H1 (cell line): ENCODE measurements around the gene FTL.

Experiments used
- CHD7 ChIP-seq: fragments of 300-600 bp; sonication (generic); IDR thresholded peaks from 2 replicates; pipeline ENCODE4 v1.7.1; 2012; ENCODE audit warnings: low read length, moderate library complexity, mild to moderate bottlenecking, inconsistent platforms; ENCODE audit not compliant: insufficient replicate concordance
- CTCF ChIP-seq, 3 experiments: IDR thresholded peaks; 1 replicate in 2 of 3; 2 replicates in 1 of 3; pipeline versions ENCODE4 v1.5.1 to v1.6.1; 2011; ENCODE audit warnings: low read length in 3 of 3, mild to moderate bottlenecking in 3 of 3, inconsistent platforms in 2 of 3, low read depth in 1 of 3, moderate library complexity in 1 of 3; ENCODE audit not compliant: insufficient read depth in 1 of 3; ENCODE audit errors: control extremely low read depth in 1 of 3
- EZH2 ChIP-seq: fragments of 200-600 bp; sonication (generic); IDR thresholded peaks from 2 replicates; pipeline ENCODE4 v1.7.1; 2012; ENCODE audit warnings: low read depth, mild to moderate bottlenecking, moderate library complexity, low read length, inconsistent platforms; ENCODE audit not compliant: severe bottlenecking
- POLR2A ChIP-seq, 2 experiments: IDR thresholded peaks; 1 replicate in 1 of 2; 2 replicates in 1 of 2; pipeline ENCODE4 v1.6.1; 2011; ENCODE audit warnings: low read depth in 2 of 2, low read length in 2 of 2, mild to moderate bottlenecking in 2 of 2; ENCODE audit errors: control extremely low read depth in 1 of 2

DNA sequence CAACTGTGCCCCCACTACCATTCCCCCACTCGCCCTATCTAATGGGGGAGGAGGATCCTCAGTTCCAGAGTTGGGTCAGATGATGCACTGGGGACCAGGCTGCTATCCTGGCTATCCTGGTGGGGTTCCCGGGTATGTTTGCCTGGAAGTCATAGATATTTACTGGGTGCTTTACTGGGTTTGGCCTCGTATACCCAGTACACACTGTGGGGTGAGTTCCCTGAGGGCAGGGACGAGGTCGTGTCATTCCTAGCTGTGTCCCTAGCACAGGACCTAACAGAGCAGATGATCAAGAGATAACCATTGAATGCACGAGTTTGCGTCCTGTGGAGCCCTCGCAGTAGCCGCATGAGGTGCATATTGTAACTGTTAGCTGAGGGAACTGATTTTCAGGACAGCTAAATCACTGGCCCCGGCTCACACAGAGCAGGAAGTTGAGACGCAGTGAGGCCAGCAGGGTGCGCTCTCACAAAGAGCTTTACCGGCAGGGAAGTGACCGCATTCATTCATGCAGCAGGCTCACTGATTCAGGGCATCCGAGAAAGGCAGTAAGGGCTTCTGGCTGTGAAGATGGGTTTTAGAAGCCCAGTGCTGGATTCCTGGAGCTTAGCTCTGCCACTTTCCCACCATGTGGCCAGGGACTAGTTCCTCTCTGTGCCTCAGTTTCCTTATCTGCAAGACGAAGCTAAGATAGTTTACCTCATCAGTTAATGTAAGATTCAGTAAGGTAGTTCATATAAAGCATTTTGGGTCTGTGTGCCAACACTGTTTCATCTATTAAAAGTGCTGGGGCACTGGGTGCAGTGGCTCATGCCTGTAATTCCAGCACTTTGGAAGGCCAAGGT is 34.6 kb downstream of the FTL start:
- peak; percentile 81 to 98 (median 97) for TF ChIP-seq CTCF (IDR thresholded peaks at IDR 0.05; ENCODE audit: control extremely low read depth in 1 of 3, insufficient read depth in 1 of 3, low read depth in 1 of 3, low read length in 3 of 3)
- TF ChIP-seq POLR2A (IDR thresholded peaks at IDR 0.05; ENCODE audit: control extremely low read depth in 1 of 2, low read depth in 2 of 2, low read length in 2 of 2): no peak
- TF ChIP-seq CHD7: no peak
- no peak for TF ChIP-seq EZH2
